Endothelial cell of umbilical vein (primary cell): Measurements from ENCODE around the gene GATD1. TPM values are rescaled to one million over a fixed set of nuclear protein-coding genes. Genes with fewer than 3 reads are reported as not detected.

ENCODE experiments used
- BruUV-seq: library from RNA; stranded (reverse); fragments of 400-500 nt; replicated peaks from 2 replicates; lab custom pipeline; 2021; lab: Mats Ljungman, UMichigan
- CTCF ChIA-PET: fragments of 300-600, 350-600 bp; sonication (Branson Sonifier 250); formaldehyde crosslinking; loops from one replicate; lab custom pipeline; 2021; ENCODE audit warnings: antibody characterized with exemption, inconsistent platforms; lab: Charles Lee
- POLR2A ChIA-PET: fragments of 300-600, 350-600 bp; sonication (Branson Sonifier 250); formaldehyde crosslinking; loops from one replicate; lab custom pipeline; 2021; ENCODE audit warnings: antibody characterized with exemption, inconsistent platforms; lab: Charles Lee
- DNase-seq: peaks from one replicate; pipeline ENCODE4 v3.0.0-alpha.2; 2011; ENCODE audit warnings: low read depth, low spot score
- FAIRE-seq: peaks from 2 replicates; lab custom pipeline; 2011; peaks lifted over from hg19 to GRCh38; lab: Jason Lieb, UNC
- H2AFZ ChIP-seq: 2 replicates; pipeline ENCODE4 v1.6.0; 2012; ENCODE audit warnings: low read depth, low read length, control low read depth, inconsistent platforms
- H3K27ac ChIP-seq: 2 replicates; pipeline ENCODE4 v1.5.1; 2011; ENCODE audit warnings: low read depth, mild to moderate bottlenecking, control low read depth, low read length, moderate library complexity; ENCODE audit not compliant: insufficient read depth
- H3K27me3 ChIP-seq, 2 experiments: 2 replicates each; pipeline versions ENCODE4 v1.6.0 to v1.6.1; 2011; ENCODE audit warnings: low read length in 2 of 2, mixed read lengths in 1 of 2; ENCODE audit not compliant: control insufficient read depth in 2 of 2, insufficient read depth in 2 of 2
- H3K36me3 ChIP-seq, 2 experiments: 2 replicates in 1 of 2; 3 replicates in 1 of 2; pipeline ENCODE4 v1.5.1; 2011; ENCODE audit warnings: low read length in 2 of 2, mild to moderate bottlenecking in 1 of 2, moderate library complexity in 1 of 2; ENCODE audit not compliant: control insufficient read depth in 2 of 2, insufficient read depth in 2 of 2; ENCODE audit errors: extremely low read depth in 1 of 2
- H3K4me1 ChIP-seq: 3 replicates; pipeline ENCODE4 v1.5.1; 2011; ENCODE audit warnings: mild to moderate bottlenecking, low read length; ENCODE audit not compliant: control insufficient read depth, insufficient read depth; ENCODE audit errors: extremely low read depth
- H3K4me2 ChIP-seq: 2 replicates; pipeline ENCODE4 v1.6.1; 2011; ENCODE audit warnings: low read length, control low read depth, mixed read lengths; ENCODE audit not compliant: insufficient read depth
- H3K4me3 ChIP-seq, 3 experiments: fragments of 200-600 bp in 1 of 3; sonication (generic), shearing (Covaris generic) in 1 of 3; replicated peaks in 1 of 3; 2 replicates each; pipeline ENCODE4 v1.5.1; 2011 to 2016; ENCODE audit warnings: control low read depth in 3 of 3, low read length in 3 of 3, mild to moderate bottlenecking in 2 of 3, inconsistent platforms in 1 of 3, low read depth in 1 of 3, moderate library complexity in 1 of 3; ENCODE audit not compliant: insufficient read depth in 1 of 3
- H3K79me2 ChIP-seq: 2 replicates; pipeline ENCODE4 v1.6.0; 2012; ENCODE audit warnings: low read length, inconsistent platforms; ENCODE audit not compliant: control insufficient read depth, insufficient read depth
- H3K9ac ChIP-seq: replicated peaks from 2 replicates; pipeline ENCODE3; 2011; ENCODE audit warnings: low read length, control low read depth; ENCODE audit not compliant: insufficient read depth; ENCODE audit errors: extremely low read depth
- H3K9me1 ChIP-seq: replicated peaks from 3 replicates; pipeline ENCODE4 v1.6.0; 2011; ENCODE audit warnings: mild to moderate bottlenecking, low read length; ENCODE audit not compliant: control insufficient read depth, insufficient read depth; ENCODE audit errors: extremely low read depth
- H3K9me3 ChIP-seq: replicated peaks from 2 replicates; pipeline ENCODE4 v1.5.1; 2012; ENCODE audit warnings: low read length, inconsistent platforms; ENCODE audit not compliant: control insufficient read depth, insufficient read depth
- H4K20me1 ChIP-seq: replicated peaks from 2 replicates; pipeline ENCODE3; 2011; ENCODE audit warnings: mild to moderate bottlenecking, low read length; ENCODE audit not compliant: control insufficient read depth, insufficient read depth; ENCODE audit errors: extremely low read depth
- EZH2 ChIP-seq: IDR thresholded peaks from 2 replicates; pipeline ENCODE4 v1.6.1; 2012; ENCODE audit warnings: borderline replicate concordance, low read depth, mild to moderate bottlenecking, moderate library complexity, low read length, inconsistent platforms; ENCODE audit not compliant: severe bottlenecking
- FOS ChIP-seq: IDR thresholded peaks from 2 replicates; pipeline ENCODE4 v1.6.1; 2011; ENCODE audit warnings: mild to moderate bottlenecking, low read length, moderate library complexity, borderline replicate concordance; ENCODE audit not compliant: insufficient read depth
- GATA2 ChIP-seq: IDR thresholded peaks from 2 replicates; pipeline ENCODE4 v1.7.0; 2011; ENCODE audit warnings: low read depth, mild to moderate bottlenecking, moderate library complexity, mixed read lengths, low read length; ENCODE audit not compliant: insufficient read length, insufficient read depth
- JUN ChIP-seq: IDR thresholded peaks from 2 replicates; pipeline ENCODE4 v1.6.1; 2011; ENCODE audit warnings: borderline replicate concordance, low read depth; ENCODE audit not compliant: insufficient read length, insufficient read depth
- MYC ChIP-seq: IDR thresholded peaks from one replicate; pipeline ENCODE4 v1.6.1; 2011; ENCODE audit warnings: mild to moderate bottlenecking, low read depth, low read length
- POLR2A ChIP-seq: IDR thresholded peaks from 2 replicates; pipeline ENCODE4 v1.6.1; 2012; ENCODE audit warnings: low read depth, mild to moderate bottlenecking, control low read depth, low read length
- POLR2AphosphoS5 ChIP-seq: IDR thresholded peaks from 2 replicates; pipeline ENCODE4 v1.6.1; 2012; ENCODE audit warnings: low read depth, mild to moderate bottlenecking, control low read depth, low read length, moderate library complexity; ENCODE audit not compliant: insufficient read depth
- dilution Hi-C: fragments of 300-500 bp; cut with MboI; formaldehyde crosslinking; loops from one replicate; pipeline ENCODE4 v1.15.0; 2019; ENCODE audit warnings: low sequenced_read_pairs; ENCODE audit not compliant: extremely low pct_ligation_motif_present
- intact Hi-C: fragments of 100-400 bp; cut with micrococcal nuclease; formaldehyde crosslinking; loops from one replicate; pipeline ENCODE4 v1.10.0; 2022
- polyA plus RNA-seq, 4 experiments: library from polyadenylated mRNA; depleted of rRNA in 3 of 4; stranded (reverse) in 3 of 4; unstranded in 1 of 4; fragments of >200 nt; gene quantifications; 2 replicates each; pipeline versions ENCODE4 v1.2.1 to v1.2.3, GENCODE V29; 2011 to 2012; ENCODE audit warnings: missing spikeins in 1 of 4
- total RNA-seq: library from RNA; stranded (reverse); gene quantifications from 2 replicates; pipeline ENCODE4 v1.2.3, GENCODE V29; 2021
- TF ChIP-seq, protein P1 (sequence below), 2 donors: IDR thresholded peaks; 1 replicate in 1 of 2; 2 replicates in 1 of 2; pipeline ENCODE4 v1.5.1; 2011; ENCODE audit warnings: low read length in 2 of 2, mild to moderate bottlenecking in 2 of 2, moderate library complexity in 2 of 2, control low read depth in 1 of 2, inconsistent platforms in 1 of 2, low read depth in 1 of 2; ENCODE audit not compliant: insufficient read depth in 1 of 2; ENCODE audit errors: extremely low read depth in 1 of 2
- TF ChIP-seq, protein P2 (sequence below): IDR thresholded peaks from 2 replicates; pipeline ENCODE4 v1.6.1; 2011; ENCODE audit not compliant: insufficient read depth, insufficient read length

Gene GATD1
- total and polyA plus RNA-seq, 2 donors (not counting 3 experiments of a cell fraction or from before 2014, with no cell fraction given) = 70.6 to 83.1 TPM

DNA sequence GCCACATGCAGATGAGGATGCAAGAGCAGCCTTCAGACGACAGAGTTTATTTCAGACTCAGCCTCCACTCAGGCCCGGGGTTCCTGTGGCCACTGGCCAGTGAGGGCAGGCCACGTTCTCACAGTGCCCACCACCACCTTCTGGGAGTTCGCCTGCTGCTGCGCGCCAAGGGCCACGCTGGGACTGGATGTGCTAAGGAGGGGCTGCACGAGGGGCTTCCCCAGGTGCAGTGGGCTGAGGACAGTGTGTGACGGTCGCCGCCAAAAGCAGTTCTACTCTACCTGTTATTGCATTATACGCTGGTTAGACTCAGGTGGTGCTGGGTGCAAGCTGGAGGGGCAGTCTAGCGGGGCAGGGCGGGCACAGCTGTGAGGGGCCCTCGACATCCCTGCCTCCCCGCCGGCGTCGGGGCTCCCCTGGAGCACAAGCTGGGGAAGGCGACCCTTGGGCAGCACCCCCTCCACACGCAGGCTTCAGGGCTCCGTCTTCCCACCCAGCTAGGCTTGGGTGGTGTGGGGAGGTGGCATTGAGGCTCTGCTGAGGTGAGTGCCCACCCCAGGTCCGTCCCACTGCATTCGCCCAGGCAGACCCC, 9.9 kb upstream of the GATD1 start:
- no TSS peak for BruUV-seq
- H3K9ac ChIP-seq = no peak overlapping the region
- DNase-seq = no peak

More for the DNA sequence above, 9.9 kb upstream of the GATD1 start:
- dilution Hi-C loops (no loop called here), intact Hi-C loops (no loop called here)
- no peaks in the 10 kb centered on the region for H3K36me3 ChIP-seq
- ChIA-PET POLR2A (no interaction called here), CTCF (no interaction called here)
- no peaks in the 10 kb centered on the region for H4K20me1 ChIP-seq
- H3K27ac ChIP-seq = no peak overlapping the region
- no peaks in the 10 kb centered on the region for H3K9me1 ChIP-seq
- no peaks in the 10 kb centered on the region for H3K4me1 ChIP-seq
- H3K4me3 ChIP-seq = no peak overlapping the region
- H3K4me2 ChIP-seq = no peak overlapping the region
- H3K9me3 ChIP-seq = no peaks in the 10 kb centered on the region
- FAIRE-seq = no peak
- no peak overlapping the region for H2AFZ ChIP-seq
- H3K79me2 ChIP-seq = no peaks in the 10 kb centered on the region
- no peaks in the 10 kb centered on the region for H3K27me3 ChIP-seq
- no peak for TF ChIP-seq FOS
- TF ChIP-seq JUN = no peak
- TF ChIP-seq GATA2 = no peak
- TF ChIP-seq EZH2 = no peak
- TF ChIP-seq, protein P1, sequence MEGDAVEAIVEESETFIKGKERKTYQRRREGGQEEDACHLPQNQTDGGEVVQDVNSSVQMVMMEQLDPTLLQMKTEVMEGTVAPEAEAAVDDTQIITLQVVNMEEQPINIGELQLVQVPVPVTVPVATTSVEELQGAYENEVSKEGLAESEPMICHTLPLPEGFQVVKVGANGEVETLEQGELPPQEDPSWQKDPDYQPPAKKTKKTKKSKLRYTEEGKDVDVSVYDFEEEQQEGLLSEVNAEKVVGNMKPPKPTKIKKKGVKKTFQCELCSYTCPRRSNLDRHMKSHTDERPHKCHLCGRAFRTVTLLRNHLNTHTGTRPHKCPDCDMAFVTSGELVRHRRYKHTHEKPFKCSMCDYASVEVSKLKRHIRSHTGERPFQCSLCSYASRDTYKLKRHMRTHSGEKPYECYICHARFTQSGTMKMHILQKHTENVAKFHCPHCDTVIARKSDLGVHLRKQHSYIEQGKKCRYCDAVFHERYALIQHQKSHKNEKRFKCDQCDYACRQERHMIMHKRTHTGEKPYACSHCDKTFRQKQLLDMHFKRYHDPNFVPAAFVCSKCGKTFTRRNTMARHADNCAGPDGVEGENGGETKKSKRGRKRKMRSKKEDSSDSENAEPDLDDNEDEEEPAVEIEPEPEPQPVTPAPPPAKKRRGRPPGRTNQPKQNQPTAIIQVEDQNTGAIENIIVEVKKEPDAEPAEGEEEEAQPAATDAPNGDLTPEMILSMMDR (IDR thresholded peaks at IDR 0.05; ENCODE audit: extremely low read depth in 1 of 2, insufficient read depth in 1 of 2, low read depth in 1 of 2, low read length in 2 of 2) = no peak
- TF ChIP-seq MYC = no peak
- TF ChIP-seq POLR2AphosphoS5 = no peak
- TF ChIP-seq POLR2A = no peak
- TF ChIP-seq, protein P2, sequence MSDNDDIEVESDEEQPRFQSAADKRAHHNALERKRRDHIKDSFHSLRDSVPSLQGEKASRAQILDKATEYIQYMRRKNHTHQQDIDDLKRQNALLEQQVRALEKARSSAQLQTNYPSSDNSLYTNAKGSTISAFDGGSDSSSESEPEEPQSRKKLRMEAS = no peak
